Kidney (tissue), 14 donors: Measurements from ENCODE around the gene THPO. TPM values are rescaled to one million over a fixed set of nuclear protein-coding genes. Genes with fewer than 3 reads are reported as not detected.
A peak's percentile ranks its signal among the peaks of the same experiment; 100 is the strongest.

Experiments used
- DNase-seq, 5 donors: peaks; one replicate each; pipeline ENCODE4 v3.0.0-alpha.2; 2013 to 2020
- FAIRE-seq: peaks from 2 replicates; lab custom pipeline; 2012; peaks lifted over from hg19 to GRCh38; lab: Jason Lieb, UNC
- H3K27ac ChIP-seq, 2 donors: one replicate each; pipeline ENCODE4 v1.7.0; 2013; ENCODE audit warnings: low read depth in 2 of 2, low read length in 2 of 2, inconsistent platforms in 1 of 2
- H3K27me3 ChIP-seq: one replicate; pipeline ENCODE4 v1.7.1; 2013; ENCODE audit warnings: low read length, inconsistent platforms; ENCODE audit not compliant: control insufficient read depth, insufficient read depth
- H3K36me3 ChIP-seq, 3 donors: one replicate each; pipeline versions ENCODE4 v1.7.0 to v1.7.1; 2013; ENCODE audit warnings: low read length in 3 of 3, control low read depth in 1 of 3, inconsistent platforms in 1 of 3; ENCODE audit not compliant: insufficient read depth in 3 of 3, control insufficient read depth in 2 of 3
- H3K4me1 ChIP-seq, 3 donors: one replicate each; pipeline versions ENCODE4 v1.7.0 to v1.7.1; 2013; ENCODE audit warnings: low read length in 3 of 3, inconsistent platforms in 1 of 3, low read depth in 1 of 3; ENCODE audit not compliant: control insufficient read depth in 2 of 3, insufficient read depth in 2 of 3
- H3K4me3 ChIP-seq, 3 donors: one replicate each; pipeline versions ENCODE4 v1.7.0 to v1.8.1; 2013; ENCODE audit warnings: low read length in 3 of 3, control low read depth in 1 of 3, inconsistent platforms in 1 of 3
- H3K9ac ChIP-seq, 3 donors: one replicate each; pipeline versions ENCODE4 v1.7.0 to v1.7.1; 2013; ENCODE audit warnings: low read length in 3 of 3, control low read depth in 1 of 3, inconsistent platforms in 1 of 3
- H3K9me3 ChIP-seq, 3 donors: one replicate each; pipeline versions ENCODE4 v1.7.0 to v1.7.1; 2013; ENCODE audit warnings: low read length in 3 of 3, control low read depth in 1 of 3, inconsistent platforms in 1 of 3; ENCODE audit not compliant: control insufficient read depth in 2 of 3, insufficient read depth in 1 of 3
- intact Hi-C: fragments of 100-400 bp; cut with DNase I; formaldehyde crosslinking; loops from one replicate; pipeline ENCODE4 v1.11.1; 2022
- polyA plus RNA-seq: library from polyadenylated mRNA; stranded (reverse); fragments of 350-450 nt; fragmentation: Illumina TruSeq; extraction: RNeasy Lipid Tissue Mini Kit (QIAGEN cat#74804); gene quantifications from one replicate; pipeline ENCODE4 v1.2.3, GENCODE V29; 2014; ENCODE audit warnings: low read depth, low replicate concordance; ENCODE audit not compliant: insufficient read depth
- total RNA-seq: library from RNA; stranded (reverse); fragmentation: NEBNext Ultra II Directional; extraction: Animal tissue kit (Norgen Biotek cat#: 25700); gene quantifications from one replicate; pipeline ENCODE4 v1.2.1, GENCODE V29; 2021
- TF ChIP-seq, protein P1 (sequence below): IDR thresholded peaks from 3 replicates; pipeline ENCODE4 v1.5.1; 2012; ENCODE audit warnings: mild to moderate bottlenecking, moderate library complexity, borderline replicate concordance; ENCODE audit not compliant: insufficient read depth; ENCODE audit errors: extremely low read depth
- donor health status: control.
- donor health status: control.
- donor health status: control.
- donor health status: control.
- donor health status: control.
- donor health status: DM: yes; HTN: yes; CAD: no.
- donor health status: Normal renal cell carcinoma (clear cell type).

Gene THPO
- total and polyA plus RNA-seq, 2 donors from 2014 or later: 0.85 to 5.7 TPM

DNA sequence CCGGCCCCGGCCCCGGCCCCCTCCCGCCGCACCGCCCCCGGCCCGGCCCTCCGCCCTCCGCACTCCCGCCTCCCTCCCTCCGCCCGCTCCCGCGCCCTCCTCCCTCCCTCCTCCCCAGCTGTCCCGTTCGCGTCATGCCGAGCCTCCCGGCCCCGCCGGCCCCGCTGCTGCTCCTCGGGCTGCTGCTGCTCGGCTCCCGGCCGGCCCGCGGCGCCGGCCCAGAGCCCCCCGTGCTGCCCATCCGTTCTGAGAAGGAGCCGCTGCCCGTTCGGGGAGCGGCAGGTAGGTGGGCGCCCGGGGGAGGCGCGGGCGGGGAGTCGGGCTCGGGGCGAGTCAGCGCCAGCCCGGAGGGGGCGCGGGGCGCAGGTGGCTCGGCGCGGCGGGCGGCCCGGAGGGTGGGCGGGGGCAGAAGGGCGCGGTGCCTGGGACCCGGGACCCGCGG lies 2.2 kb upstream of the THPO start:
- intact Hi-C loops: no loop called here
- H3K27me3 ChIP-seq: peaks cover 4% of the 10 kb centered on the region
- no peaks in the 10 kb centered on the region for H3K36me3 ChIP-seq
- H3K9me3 ChIP-seq: no peaks in the 10 kb centered on the region
- FAIRE-seq: no peak
- H3K4me1 ChIP-seq: peaks cover 2 to 24% (median 4%) of the 10 kb centered on the region in 3 donors
- peak overlapping the region in 1 of 3 donors; percentile 49 for H3K4me3 ChIP-seq
- no peak overlapping the region for H3K27ac ChIP-seq
- peak; percentile 72 to 93 (median 85) for DNase-seq
- H3K9ac ChIP-seq: no peak overlapping the region
- TF ChIP-seq, protein P1, sequence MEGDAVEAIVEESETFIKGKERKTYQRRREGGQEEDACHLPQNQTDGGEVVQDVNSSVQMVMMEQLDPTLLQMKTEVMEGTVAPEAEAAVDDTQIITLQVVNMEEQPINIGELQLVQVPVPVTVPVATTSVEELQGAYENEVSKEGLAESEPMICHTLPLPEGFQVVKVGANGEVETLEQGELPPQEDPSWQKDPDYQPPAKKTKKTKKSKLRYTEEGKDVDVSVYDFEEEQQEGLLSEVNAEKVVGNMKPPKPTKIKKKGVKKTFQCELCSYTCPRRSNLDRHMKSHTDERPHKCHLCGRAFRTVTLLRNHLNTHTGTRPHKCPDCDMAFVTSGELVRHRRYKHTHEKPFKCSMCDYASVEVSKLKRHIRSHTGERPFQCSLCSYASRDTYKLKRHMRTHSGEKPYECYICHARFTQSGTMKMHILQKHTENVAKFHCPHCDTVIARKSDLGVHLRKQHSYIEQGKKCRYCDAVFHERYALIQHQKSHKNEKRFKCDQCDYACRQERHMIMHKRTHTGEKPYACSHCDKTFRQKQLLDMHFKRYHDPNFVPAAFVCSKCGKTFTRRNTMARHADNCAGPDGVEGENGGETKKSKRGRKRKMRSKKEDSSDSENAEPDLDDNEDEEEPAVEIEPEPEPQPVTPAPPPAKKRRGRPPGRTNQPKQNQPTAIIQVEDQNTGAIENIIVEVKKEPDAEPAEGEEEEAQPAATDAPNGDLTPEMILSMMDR: no peak

DNA sequence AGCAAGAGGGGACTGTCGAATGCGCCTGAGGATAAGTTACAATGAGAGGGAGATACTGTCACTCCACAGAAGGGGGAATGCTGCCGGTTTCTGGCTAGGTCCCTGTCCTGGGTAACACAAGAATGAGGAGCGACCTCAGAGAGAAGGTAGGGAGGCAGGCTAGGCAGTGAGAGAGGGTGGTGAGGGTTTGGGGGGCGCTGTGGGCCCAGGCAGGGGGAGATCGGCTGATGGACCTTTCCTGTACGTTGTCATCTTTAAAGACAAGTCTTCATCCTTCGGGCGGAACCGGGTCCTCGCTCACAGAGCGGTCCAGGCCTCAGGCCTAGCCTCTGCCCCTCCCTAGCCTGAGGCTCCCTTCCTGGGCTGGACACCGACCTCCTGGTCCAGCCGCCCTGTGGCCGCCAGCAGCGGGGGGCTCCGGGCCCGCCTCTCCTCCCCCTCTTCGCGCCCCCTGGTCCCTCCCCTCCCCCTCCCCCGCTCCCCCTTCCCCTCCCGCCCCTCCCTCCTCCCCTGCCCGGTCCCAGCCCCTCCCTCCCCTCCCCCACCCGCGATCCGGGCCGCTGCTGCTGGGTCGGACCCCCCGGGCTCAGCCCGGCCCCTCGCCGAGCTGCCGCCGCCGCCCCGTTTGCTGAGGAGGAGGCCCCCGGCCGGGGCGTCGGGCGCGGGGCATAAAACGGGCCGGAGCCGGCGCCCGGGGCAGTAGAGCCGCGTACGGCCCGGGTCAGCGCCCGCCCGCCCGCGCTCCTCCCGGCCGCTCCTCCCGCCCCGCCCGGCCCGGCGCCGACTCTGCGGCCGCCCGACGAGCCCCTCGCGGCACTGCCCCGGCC lies 1.6 kb upstream of the THPO start, which contains the start of gene CHRD:
CHRD (plus strand) TSS at position 697 of the 827 bp plus-strand sequence. CDS start 265 bp downstream, outside the sequence.
- TF ChIP-seq, protein P1: no peak
- Histone ChIP-seq H3K27me3 (peaks cover 4% of the 10 kb centered on the region), H3K9ac (peak within 1 kb of the TSS in 2 of 3 donors; percentile 51 to 55), H3K9me3 (no peaks in the 10 kb centered on the region), H3K27ac (peak within 1 kb of the TSS; percentile 80 to 86), H3K4me3 (peak within 1 kb of the TSS; percentile 31 to 60 (median 49)), H3K36me3 (no peaks in the 10 kb centered on the region), H3K4me1 (peaks cover 2 to 24% (median 4%) of the 10 kb centered on the region in 3 donors)
- DNase-seq (peak in 3 of 5 donors; percentile 52 to 87 (median 76)), FAIRE-seq (no peak)
- intact Hi-C loops: loop anchor here (10.0 kb wide), 1 partner anchor 165 kb away; no protein-coding TSS in a partner anchor

DNA sequence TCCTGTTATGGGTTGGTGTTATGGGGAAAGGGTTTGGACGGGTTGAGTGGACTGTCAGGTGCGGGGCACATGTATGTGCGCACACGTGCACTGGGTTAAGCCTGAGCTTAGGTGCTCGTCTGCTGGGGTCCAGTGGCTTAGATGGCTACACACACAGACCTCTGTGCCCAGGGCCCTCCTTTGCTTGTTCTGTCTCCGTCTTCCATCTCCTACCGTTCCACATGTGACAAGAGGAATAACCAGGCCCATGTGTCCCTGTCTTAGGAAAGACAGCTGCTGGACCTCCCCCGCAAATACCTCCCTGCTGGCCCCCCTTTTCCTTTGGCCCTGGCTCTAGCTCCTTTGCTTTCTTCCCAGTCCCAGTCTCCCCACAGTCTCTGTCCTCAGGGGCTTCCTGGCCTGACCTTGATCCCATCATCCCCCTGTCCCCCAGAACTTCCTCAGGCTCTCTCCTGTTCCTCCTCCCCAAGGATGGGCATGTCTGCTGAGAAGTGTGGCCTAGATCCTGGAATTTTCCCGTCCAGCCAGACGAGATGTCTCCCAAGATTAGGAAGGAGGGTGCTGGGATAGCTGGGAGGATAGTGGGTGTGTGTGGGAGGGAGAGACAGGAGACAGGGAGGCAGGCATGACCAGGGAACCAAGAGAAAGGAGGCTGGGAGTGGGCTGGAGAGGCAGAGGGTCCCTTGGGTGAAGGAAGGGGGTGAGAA lies 797 bp upstream of the THPO start:
- Histone ChIP-seq H3K9me3 (no peaks in the 10 kb centered on the region), H3K36me3 (no peaks in the 10 kb centered on the region), H3K4me3 (peak overlapping the region; percentile 24 to 32 (median 25)), H3K4me1 (peaks cover 2 to 24% (median 4%) of the 10 kb centered on the region in 3 donors), H3K27ac (peak overlapping the region; percentile 80 to 86), H3K9ac (peak overlapping the region in 1 of 3 donors; percentile 51), H3K27me3 (peaks cover 4% of the 10 kb centered on the region)
- no peak for FAIRE-seq
- DNase-seq: peak in 2 of 5 donors; percentile 42 to 75
- intact Hi-C loops: loop anchor here (10.0 kb wide), 1 partner anchor 166 kb away; no protein-coding TSS in a partner anchor
- TF ChIP-seq, protein P1: no peak
